Measurements from ENCODE around the gene DDAH1.

- TF ChIP-seq POLR2A (IDR thresholded peaks at IDR 0.05; ENCODE audit: low read depth, low read length) = no peak
- TF ChIP-seq POLR2AphosphoS5 (IDR thresholded peaks at IDR 0.05; ENCODE audit: low read depth, low read length) = no peak
Observed at GRCh38 chr1:85494904-85495266, 29.9 kb upstream of the DDAH1 start.
